Central memory CD8-positive, alpha-beta T cell (primary cell): ENCODE results near the gene MTHFS.

ENCODE experiments used
- ATAC-seq: fragments of 150-1000 bp; cut with Tn5 transposase; replicated peaks from 2 replicates; pipeline ENCODE4 v1.10.0; 2022; ENCODE audit warnings: mild to moderate bottlenecking, moderate FRiP score, moderate number of reproducible peaks; ENCODE audit not compliant: poor library complexity, severe bottlenecking; ENCODE audit errors: extremely low read depth
- DNase-seq, 2 donors: peaks; one replicate each; pipeline ENCODE4 v3.0.0; 2021; ENCODE audit warnings: low spot score in 2 of 2
- H3K27ac Mint-ChIP-seq: one replicate; pipeline ENCODE4 v1.8.0; 2022; ENCODE audit warnings: low read depth, mild to moderate bottlenecking, moderate library complexity, mixed read lengths
- H3K27me3 Mint-ChIP-seq: one replicate; pipeline ENCODE4 v1.8.0; 2022; ENCODE audit warnings: mixed read lengths
- H3K36me3 Mint-ChIP-seq: one replicate; pipeline ENCODE4 v1.8.0; 2022; ENCODE audit warnings: mild to moderate bottlenecking, moderate library complexity, mixed read lengths; ENCODE audit not compliant: insufficient read depth
- H3K4me1 Mint-ChIP-seq: one replicate; pipeline ENCODE4 v1.8.0; 2022; ENCODE audit warnings: mixed read lengths
- H3K4me3 Mint-ChIP-seq: one replicate; pipeline ENCODE4 v1.8.0; 2022; ENCODE audit warnings: mild to moderate bottlenecking, moderate library complexity, mixed read lengths
- H3K9me3 Mint-ChIP-seq: one replicate; pipeline ENCODE4 v1.8.0; 2022; ENCODE audit warnings: mixed read lengths

Gene MTHFS

GRCh38 chr15:79883579-79884203 lies 13.1 kb downstream of the MTHFS start:
- H3K27ac Mint-ChIP-seq, result no peak overlapping the region
- peaks cover 29% of the 10 kb centered on the region for H3K4me1 Mint-ChIP-seq
- no peak for ATAC-seq
- H3K9me3 Mint-ChIP-seq, result no peaks in the 10 kb centered on the region
- DNase-seq, result no peak
- no peaks in the 10 kb centered on the region for H3K27me3 Mint-ChIP-seq
- peaks cover 56% of the 10 kb centered on the region for H3K36me3 Mint-ChIP-seq
- no peak overlapping the region for H3K4me3 Mint-ChIP-seq

DNA sequence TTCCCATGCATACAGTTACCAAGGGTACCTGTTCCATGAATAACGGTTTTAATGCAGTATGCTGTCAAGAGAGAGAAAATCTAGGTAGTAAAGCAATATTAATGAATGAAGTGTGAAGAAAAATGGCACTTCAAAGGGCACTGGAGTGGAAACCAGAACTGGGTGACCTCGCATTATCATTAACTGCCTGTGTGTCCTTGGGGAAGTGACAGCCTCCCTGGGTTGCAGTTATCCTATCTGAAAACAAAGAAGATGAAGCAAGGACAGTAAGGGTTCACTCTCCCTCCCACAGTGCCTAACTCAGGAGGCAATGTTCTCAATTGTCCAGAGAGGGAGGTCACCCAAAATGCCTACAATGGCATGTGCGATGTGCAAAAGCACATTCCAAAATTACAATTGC lies 15.1 kb downstream of the MTHFS start:
- H3K27ac Mint-ChIP-seq, result no peak overlapping the region
- H3K27me3 Mint-ChIP-seq, result no peaks in the 10 kb centered on the region
- H3K4me3 Mint-ChIP-seq, result no peak overlapping the region
- DNase-seq (no peak), ATAC-seq (no peak)
- peaks cover 20% of the 10 kb centered on the region for H3K4me1 Mint-ChIP-seq
- peaks cover 51% of the 10 kb centered on the region for H3K36me3 Mint-ChIP-seq
- peaks cover 5% of the 10 kb centered on the region for H3K9me3 Mint-ChIP-seq

DNA sequence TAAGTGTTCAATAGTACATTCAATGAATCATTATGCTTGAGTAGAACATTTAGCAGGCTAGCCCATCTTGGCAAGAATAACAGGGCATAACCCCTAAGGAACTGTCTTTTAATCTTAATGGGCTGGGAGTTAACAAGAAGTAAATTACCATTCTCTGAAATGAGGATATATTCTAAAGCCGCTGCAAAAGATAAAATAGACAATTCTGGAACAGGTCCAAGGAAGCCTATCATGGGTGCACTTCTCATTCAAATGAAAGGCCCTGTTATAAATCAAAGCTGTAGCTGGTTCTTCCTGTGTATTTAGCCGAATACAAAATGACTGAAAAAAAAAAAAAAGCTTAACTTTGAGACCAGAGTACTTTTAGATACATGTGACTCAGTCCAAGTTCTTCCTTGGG lies 15.6 kb downstream of the MTHFS start:
- peaks cover 5% of the 10 kb centered on the region for H3K9me3 Mint-ChIP-seq
- no peak for DNase-seq
- ATAC-seq, result no peak
- H3K27ac Mint-ChIP-seq, result no peak overlapping the region
- H3K4me1 Mint-ChIP-seq, result peaks cover 20% of the 10 kb centered on the region
- H3K27me3 Mint-ChIP-seq, result no peaks in the 10 kb centered on the region
- H3K4me3 Mint-ChIP-seq, result no peak overlapping the region
- H3K36me3 Mint-ChIP-seq, result peaks cover 53% of the 10 kb centered on the region

DNA sequence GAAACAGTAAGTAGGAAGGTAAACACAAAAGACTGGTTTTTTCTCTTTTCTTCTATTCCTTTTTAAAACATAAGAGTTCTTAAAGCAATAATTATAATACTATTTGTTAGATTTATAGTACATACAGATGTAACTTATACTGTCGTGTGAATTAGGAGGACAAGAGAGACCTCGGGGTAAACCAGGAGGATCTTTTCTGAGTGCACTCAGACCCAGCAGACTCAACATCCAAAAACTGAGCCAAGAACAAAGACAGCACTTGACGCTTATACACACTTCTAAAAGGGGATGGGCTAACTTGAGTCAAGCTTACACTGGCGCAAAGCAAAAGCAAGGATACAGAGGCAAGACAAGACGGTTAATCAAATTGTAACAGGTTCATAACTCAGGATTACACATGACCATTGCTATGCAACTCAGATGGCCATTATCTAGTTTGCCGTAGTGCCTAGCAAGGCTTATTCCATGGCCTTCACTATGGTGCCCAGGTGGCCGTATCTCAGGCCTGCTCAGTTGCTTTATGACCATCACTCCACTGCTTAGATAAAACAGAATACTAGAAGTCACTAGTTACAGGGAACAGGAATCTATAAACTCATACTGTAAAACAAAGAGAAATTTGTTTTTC lies 18.6 kb downstream of the MTHFS start:
- peaks cover 39% of the 10 kb centered on the region for H3K36me3 Mint-ChIP-seq
- H3K9me3 Mint-ChIP-seq, result peaks cover 5% of the 10 kb centered on the region
- no peak for ATAC-seq
- H3K27ac Mint-ChIP-seq, result peak overlapping the region; percentile 41
- H3K27me3 Mint-ChIP-seq, result no peaks in the 10 kb centered on the region
- no peak for DNase-seq
- no peak overlapping the region for H3K4me3 Mint-ChIP-seq
- H3K4me1 Mint-ChIP-seq, result peaks cover 5% of the 10 kb centered on the region

- H3K4me3 Mint-ChIP-seq, result no peak overlapping the region
- no peaks in the 10 kb centered on the region for H3K27me3 Mint-ChIP-seq
- H3K4me1 Mint-ChIP-seq, result peaks cover 17% of the 10 kb centered on the region
- H3K36me3 Mint-ChIP-seq, result peaks cover 29% of the 10 kb centered on the region
- H3K9me3 Mint-ChIP-seq, result peaks cover 5% of the 10 kb centered on the region
- no peak for DNase-seq
- no peak for ATAC-seq
- H3K27ac Mint-ChIP-seq, result no peak overlapping the region
These were observed 21.6 kb downstream of the MTHFS start for GRCh38 chr15:79875213-79875612.

DNA sequence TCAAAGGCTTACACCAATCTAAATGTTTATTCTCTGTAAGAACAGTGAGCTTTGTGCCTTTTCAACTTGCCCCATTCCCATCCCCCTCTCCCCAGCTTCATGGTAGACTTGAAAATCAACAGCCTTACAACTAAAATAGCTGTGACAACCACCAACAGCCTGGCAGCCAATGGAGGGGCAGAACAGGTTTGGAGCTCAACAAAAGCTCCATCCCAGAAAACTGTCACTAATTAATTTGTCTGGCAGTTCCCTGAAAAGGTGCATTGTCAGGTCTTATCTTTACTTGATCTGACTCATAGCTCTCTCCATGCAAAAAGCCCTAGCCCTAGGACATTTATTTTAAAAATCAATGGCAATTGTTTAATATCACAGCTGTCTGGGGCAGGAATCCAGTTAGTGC lies 22.6 kb downstream of the MTHFS start:
- DNase-seq, result no peak
- ATAC-seq, result no peak
- H3K27ac Mint-ChIP-seq, result no peak overlapping the region
- H3K9me3 Mint-ChIP-seq, result peaks cover 5% of the 10 kb centered on the region
- H3K36me3 Mint-ChIP-seq, result peaks cover 22% of the 10 kb centered on the region
- peaks cover 17% of the 10 kb centered on the region for H3K4me1 Mint-ChIP-seq
- no peak overlapping the region for H3K4me3 Mint-ChIP-seq
- H3K27me3 Mint-ChIP-seq, result no peaks in the 10 kb centered on the region

DNA sequence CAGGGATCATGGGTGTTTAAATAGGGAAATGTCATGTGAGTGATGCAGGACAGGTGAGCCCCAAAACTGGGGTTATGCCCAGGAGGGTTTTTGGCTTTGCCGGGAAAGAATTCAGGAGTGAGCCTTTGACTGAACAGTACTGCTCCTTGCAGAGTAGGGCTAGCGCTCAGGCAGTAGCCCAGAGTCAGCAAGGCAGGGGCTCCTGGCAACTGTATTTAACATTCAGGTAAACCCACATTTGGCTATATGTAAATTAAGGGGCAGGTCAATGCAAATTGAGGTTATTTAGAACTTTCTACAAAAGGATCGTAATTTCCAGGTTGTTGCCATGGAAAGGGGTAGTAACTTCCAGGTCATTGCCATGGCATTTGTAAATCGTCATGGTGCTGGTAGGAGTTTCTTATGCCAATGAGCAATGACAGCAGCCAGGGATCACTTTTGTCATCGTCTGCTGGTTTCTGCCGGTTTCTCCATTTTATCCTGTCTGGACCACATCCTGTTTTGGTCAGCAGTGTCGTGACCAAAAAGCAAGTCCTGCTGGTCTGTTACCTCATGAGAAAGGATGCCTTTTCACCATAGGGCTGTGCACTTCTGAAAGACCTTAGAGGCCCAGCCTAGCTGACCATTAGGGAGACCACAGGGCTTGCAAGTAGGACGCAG lies 24.3 kb downstream of the MTHFS start:
- Mint-ChIP-seq H3K9me3 (no peaks in the 10 kb centered on the region), H3K27ac (peak overlapping the region; percentile 83), H3K4me3 (no peak overlapping the region), H3K27me3 (no peaks in the 10 kb centered on the region), H3K36me3 (peaks cover 21% of the 10 kb centered on the region), H3K4me1 (peaks cover 28% of the 10 kb centered on the region)
- peak; percentile 88 for ATAC-seq
- DNase-seq, result peak in 1 of 2 donors; percentile 42

GRCh38 chr15:79868554-79868953 lies 28.3 kb downstream of the MTHFS start:
- Mint-ChIP-seq H3K4me3 (no peak overlapping the region), H3K36me3 (peaks cover 26% of the 10 kb centered on the region), H3K9me3 (no peaks in the 10 kb centered on the region), H3K4me1 (peaks cover 31% of the 10 kb centered on the region), H3K27me3 (no peaks in the 10 kb centered on the region), H3K27ac (no peak overlapping the region)
- DNase-seq (no peak), ATAC-seq (no peak)

GRCh38 chr15:79863886-79864285 lies 32.9 kb downstream of the MTHFS start:
- Mint-ChIP-seq H3K9me3 (no peaks in the 10 kb centered on the region), H3K36me3 (peaks cover 20% of the 10 kb centered on the region), H3K27ac (no peak overlapping the region), H3K4me1 (peaks cover 30% of the 10 kb centered on the region), H3K27me3 (no peaks in the 10 kb centered on the region), H3K4me3 (no peak overlapping the region)
- DNase-seq (no peak), ATAC-seq (no peak)

GRCh38 chr15:79862191-79862590 lies 34.6 kb downstream of the MTHFS start:
- Mint-ChIP-seq H3K27ac (no peak overlapping the region), H3K4me1 (peaks cover 18% of the 10 kb centered on the region), H3K27me3 (no peaks in the 10 kb centered on the region), H3K36me3 (peaks cover 15% of the 10 kb centered on the region), H3K9me3 (no peaks in the 10 kb centered on the region), H3K4me3 (no peak overlapping the region)
- DNase-seq, result no peak
- no peak for ATAC-seq

GRCh38 chr15:79860661-79861060 lies 36.2 kb downstream of the MTHFS start:
- no peak overlapping the region for H3K27ac Mint-ChIP-seq
- H3K4me3 Mint-ChIP-seq, result no peak overlapping the region
- no peaks in the 10 kb centered on the region for H3K9me3 Mint-ChIP-seq
- no peaks in the 10 kb centered on the region for H3K27me3 Mint-ChIP-seq
- H3K36me3 Mint-ChIP-seq, result peaks cover 5% of the 10 kb centered on the region
- peaks cover 18% of the 10 kb centered on the region for H3K4me1 Mint-ChIP-seq
- DNase-seq (no peak), ATAC-seq (no peak)

- no peak for DNase-seq
- Mint-ChIP-seq H3K36me3 (peaks cover 6% of the 10 kb centered on the region), H3K27me3 (no peaks in the 10 kb centered on the region), H3K9me3 (no peaks in the 10 kb centered on the region), H3K4me3 (no peak overlapping the region), H3K4me1 (peaks cover 22% of the 10 kb centered on the region), H3K27ac (no peak overlapping the region)
- ATAC-seq, result no peak
These were observed 38.3 kb downstream of the MTHFS start for GRCh38 chr15:79858469-79858868.
